Measurements from ENCODE around the gene EPSTI1. TPM values are rescaled to one million over a fixed set of nuclear protein-coding genes. Genes with fewer than 3 reads are reported as not detected.
A peak's percentile ranks its signal among the peaks of the same experiment; 100 is the strongest.

EPSTI1 gene
- total RNA-seq, 1 experiment from 2014 or later = 8.4 TPM

DNA sequence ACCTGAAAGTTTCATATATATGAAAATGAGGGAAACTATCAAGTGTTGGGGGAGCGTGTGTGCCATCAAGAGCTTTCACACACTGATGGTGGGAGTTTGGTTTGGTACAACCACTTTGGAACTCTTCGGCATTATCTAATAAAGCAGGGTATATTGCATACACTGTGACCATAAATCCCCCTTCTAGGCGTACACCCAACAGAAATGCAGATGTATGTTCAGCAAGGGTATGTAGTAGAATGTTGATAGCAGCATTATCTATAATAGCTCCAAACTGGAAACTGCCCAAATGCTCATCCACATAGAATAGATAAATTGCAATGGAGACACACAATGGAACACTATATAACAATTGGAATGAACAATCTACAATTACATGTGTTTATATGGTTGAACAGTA lies 139.9 kb downstream of the EPSTI1 start:
- DNase-seq (ENCODE audit: low read depth) = no peak

DNA sequence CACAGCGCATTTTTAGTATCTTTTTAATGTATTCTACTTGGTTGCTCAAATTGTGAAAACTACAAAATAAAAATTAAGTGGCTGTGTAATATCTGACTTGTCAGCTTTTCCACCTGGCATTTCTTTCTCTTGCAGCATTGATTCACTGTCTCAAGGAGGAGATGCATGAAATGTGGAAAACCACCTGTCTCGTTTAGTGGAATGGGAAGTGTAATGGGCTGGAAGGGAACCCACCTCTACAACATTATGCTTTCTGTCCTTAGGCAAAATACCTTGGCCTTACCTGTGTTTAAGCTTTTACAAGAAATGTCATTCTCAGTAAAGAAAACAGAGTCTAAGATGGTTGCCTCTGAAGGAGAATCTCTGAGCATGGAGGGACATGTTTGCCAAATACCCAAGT lies 142.8 kb downstream of the EPSTI1 start:
- DNase-seq (ENCODE audit: low read depth) = no peak

DNA sequence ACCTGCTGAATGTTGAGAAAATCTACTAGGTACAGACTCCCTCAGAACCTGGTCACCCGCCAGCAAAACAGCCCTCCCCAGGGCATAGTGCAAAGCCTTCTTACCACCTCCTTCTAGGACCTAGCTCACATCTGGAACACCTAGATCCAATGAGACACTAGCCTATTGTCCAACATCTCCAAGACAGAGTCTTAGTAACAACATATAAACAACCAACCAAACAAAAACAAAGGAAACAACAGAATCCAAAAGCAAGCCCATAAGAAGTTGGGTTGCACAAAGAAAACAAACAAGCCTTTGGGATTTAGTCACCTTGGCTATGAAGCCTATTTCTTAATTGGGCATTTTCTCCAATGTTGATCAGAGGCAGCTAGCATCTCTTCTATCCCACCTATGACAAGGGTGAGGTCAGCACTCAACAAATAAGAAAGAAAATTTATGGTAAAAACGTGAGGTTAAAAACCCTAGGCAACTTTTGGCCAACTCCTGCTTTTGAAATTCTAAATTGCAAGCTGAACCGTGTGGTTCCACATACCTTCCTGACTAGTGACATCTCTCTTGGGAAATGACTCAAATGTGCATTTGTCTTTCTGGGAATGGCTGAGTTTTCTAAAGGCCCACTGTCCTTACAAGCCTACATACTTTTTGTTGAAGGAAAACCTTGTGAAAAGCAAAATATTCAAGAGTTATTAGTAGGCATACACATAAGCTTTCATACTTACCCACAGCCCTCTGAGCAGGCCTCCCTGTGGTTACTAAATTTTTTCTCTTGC lies 144.0 kb downstream of the EPSTI1 start:
- peak; percentile 31 for DNase-seq (ENCODE audit: low read depth)

DNA sequence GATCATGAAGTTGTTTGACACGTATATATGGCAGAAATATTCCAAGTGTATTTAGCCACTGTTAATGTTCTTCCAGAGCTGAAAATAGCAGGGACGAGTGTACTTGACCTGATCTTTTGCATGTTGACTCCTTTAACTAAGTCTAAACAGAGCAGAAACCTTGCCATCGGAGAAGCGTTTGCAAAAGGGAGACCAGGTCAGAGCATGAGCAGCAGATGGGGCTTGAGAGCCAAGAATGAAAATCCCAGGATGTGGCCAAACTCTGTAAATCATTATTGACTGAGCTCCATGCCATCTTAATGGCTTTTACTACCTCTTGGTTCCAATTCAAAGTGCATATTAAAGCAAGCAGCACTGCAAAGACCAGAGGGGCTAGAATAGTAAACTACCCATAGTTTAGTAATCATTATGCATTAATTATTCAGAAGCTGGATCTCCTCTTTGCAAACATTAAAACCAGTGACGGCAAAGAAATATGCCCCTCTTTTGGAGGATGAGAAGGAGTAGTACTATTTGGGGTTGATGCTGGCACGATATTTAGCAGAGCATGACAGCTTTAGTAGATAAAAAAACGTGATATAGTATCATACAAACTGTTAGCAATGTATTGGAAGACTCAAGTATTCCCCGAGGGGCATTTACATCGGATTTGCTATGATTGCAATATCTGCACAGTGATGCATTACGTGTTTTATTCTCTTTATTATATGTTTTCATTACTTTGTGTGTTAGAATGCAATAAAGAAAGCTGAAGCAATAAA lies 154.9 kb downstream of the EPSTI1 start:
- DNase-seq (ENCODE audit: low read depth) = peak; percentile 81

Other genes with a start within 250 kb of the EPSTI1 start
- not detected in 2 replicates for gene FAM216B, start 210.7 kb downstream of the EPSTI1 start, total RNA-seq (2014; rRNA removed; shearing (Covaris generic))
- 54.5 and 64.5 TPM in 2 replicates for gene DNAJC15, start 31.3 kb upstream of the EPSTI1 start, total RNA-seq (2014; rRNA removed; shearing (Covaris generic))